RWPE2 (cell line): ENCODE measurements around the gene MAPK11.

Source experiments
- ATAC-seq: fragments of 200-7000 bp; cut with Tn5 transposase; 3 replicates; pipeline ENCODE4 v1.9.1; 2021; ENCODE audit warnings: low read depth
- DNase-seq: peaks from one replicate; pipeline ENCODE4 v3.0.0-alpha.2; 2020; ENCODE audit warnings: low spot score
- H3K27ac ChIP-seq: fragments of 450-650 bp; 2 replicates; pipeline ENCODE4 v1.5.1; 2017; ENCODE audit warnings: mild to moderate bottlenecking; ENCODE audit not compliant: poor library complexity, severe bottlenecking
- H3K27me3 ChIP-seq: fragments of 250-450 bp; sonication (Bioruptor Pico); 2 replicates; pipeline ENCODE4 v1.5.1; 2021; ENCODE audit warnings: mild to moderate bottlenecking, moderate library complexity; ENCODE audit not compliant: insufficient read depth, poor library complexity, severe bottlenecking
- H3K36me3 ChIP-seq: fragments of 250-450 bp; sonication (Bioruptor Pico); 2 replicates; pipeline ENCODE4 v1.5.1; 2020; ENCODE audit warnings: low read depth, mild to moderate bottlenecking, moderate library complexity
- H3K4me1 ChIP-seq: fragments of 250-450 bp; sonication (Bioruptor Pico); 2 replicates; pipeline ENCODE4 v1.5.1; 2021; ENCODE audit warnings: mild to moderate bottlenecking, moderate library complexity; ENCODE audit not compliant: insufficient read depth, poor library complexity, severe bottlenecking
- H3K4me3 ChIP-seq: fragments of 250-450 bp; sonication (Bioruptor Pico); 2 replicates; pipeline ENCODE4 v1.5.1; 2021; ENCODE audit warnings: mild to moderate bottlenecking, moderate library complexity; ENCODE audit not compliant: severe bottlenecking
- H3K9me3 ChIP-seq: fragments of 250-450 bp; sonication (Bioruptor Pico); 2 replicates; pipeline ENCODE4 v1.5.1; 2021; ENCODE audit warnings: mild to moderate bottlenecking, moderate library complexity; ENCODE audit not compliant: severe bottlenecking
- TF ChIP-seq, protein P1 (sequence below): fragments of 450-650 bp; IDR thresholded peaks from one replicate; pipeline ENCODE4 v1.5.1; 2017; ENCODE audit warnings: mild to moderate bottlenecking, moderate library complexity; ENCODE audit not compliant: poor library complexity, severe bottlenecking

The MAPK11 gene

DNA sequence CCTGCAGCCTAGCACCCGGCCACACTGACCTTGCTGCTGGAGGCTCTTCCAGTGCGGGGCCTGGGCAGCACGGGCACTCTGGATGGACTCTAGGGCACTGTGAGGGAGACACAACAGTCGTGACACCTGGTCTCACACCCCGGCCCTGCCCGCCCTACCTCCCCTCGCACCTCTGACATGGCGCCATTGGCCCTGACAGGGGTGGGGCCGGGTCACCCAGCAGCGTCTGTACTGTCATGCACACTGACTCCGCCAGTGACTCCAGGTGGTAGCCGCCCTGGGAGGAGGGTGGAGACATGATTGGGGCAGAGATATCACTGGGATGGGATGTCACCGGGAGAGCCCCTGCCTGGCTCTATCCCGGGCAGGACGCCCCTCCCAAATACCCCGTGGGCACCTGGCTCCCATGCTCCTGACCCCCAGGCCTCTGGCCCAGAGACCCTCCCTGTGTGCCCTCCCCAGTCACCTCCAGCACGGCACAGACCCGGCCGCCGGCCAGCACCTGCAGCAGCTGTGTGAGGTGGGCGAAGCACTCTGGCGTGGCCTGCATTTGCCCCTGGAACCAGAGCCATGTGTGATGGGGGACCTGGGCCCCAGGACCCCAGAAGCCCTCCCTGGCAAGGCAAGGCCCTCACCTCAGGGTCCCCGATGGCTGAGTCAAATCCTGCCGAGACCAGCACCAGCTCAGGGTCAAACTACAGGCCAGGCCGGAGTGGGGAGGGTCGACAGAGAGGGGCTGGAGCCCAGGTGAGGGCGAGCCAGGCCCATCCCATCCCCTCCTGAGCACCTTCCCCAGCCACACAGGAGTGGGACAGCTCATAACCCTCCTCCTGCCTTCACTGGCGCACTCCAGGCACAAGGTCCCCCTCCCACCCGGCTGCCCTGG is 21.7 kb downstream of the MAPK11 start:
- Histone ChIP-seq H3K36me3 (peaks cover 13% of the 10 kb centered on the region), H3K27me3 (no peaks in the 10 kb centered on the region), H3K9me3 (no peaks in the 10 kb centered on the region), H3K4me1 (no peaks in the 10 kb centered on the region), H3K27ac (no peak overlapping the region), H3K4me3 (no peak overlapping the region)
- TF ChIP-seq, protein P1, sequence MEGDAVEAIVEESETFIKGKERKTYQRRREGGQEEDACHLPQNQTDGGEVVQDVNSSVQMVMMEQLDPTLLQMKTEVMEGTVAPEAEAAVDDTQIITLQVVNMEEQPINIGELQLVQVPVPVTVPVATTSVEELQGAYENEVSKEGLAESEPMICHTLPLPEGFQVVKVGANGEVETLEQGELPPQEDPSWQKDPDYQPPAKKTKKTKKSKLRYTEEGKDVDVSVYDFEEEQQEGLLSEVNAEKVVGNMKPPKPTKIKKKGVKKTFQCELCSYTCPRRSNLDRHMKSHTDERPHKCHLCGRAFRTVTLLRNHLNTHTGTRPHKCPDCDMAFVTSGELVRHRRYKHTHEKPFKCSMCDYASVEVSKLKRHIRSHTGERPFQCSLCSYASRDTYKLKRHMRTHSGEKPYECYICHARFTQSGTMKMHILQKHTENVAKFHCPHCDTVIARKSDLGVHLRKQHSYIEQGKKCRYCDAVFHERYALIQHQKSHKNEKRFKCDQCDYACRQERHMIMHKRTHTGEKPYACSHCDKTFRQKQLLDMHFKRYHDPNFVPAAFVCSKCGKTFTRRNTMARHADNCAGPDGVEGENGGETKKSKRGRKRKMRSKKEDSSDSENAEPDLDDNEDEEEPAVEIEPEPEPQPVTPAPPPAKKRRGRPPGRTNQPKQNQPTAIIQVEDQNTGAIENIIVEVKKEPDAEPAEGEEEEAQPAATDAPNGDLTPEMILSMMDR, result no peak
- DNase-seq (no peak), ATAC-seq (no peak)

DNA sequence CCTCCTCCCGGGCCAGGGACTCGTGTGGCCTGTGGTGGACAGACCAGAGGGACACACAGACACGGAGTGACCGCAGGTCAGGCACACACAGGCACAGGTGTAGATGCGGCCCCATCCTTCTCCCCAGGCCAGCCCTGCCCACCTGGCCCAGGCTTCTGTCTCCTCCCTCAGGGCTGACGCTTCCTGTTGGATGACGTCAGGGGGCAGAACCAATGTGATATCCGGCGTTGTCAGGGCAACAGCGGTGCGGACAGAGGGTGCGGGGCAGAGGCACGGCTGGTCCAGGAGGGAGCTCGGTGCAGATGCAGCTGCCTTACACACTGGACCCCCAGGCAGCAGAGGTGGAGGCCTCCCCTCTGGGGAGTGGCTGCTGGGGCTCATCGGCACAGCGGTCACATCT is 22.4 kb downstream of the MAPK11 start:
- DNase-seq (peak; percentile 89), ATAC-seq (peak; percentile 41)
- Histone ChIP-seq H3K36me3 (peaks cover 13% of the 10 kb centered on the region), H3K4me1 (no peaks in the 10 kb centered on the region), H3K4me3 (no peak overlapping the region), H3K27me3 (no peaks in the 10 kb centered on the region), H3K27ac (no peak overlapping the region), H3K9me3 (no peaks in the 10 kb centered on the region)
- TF ChIP-seq, protein P1, result no peak

DNA sequence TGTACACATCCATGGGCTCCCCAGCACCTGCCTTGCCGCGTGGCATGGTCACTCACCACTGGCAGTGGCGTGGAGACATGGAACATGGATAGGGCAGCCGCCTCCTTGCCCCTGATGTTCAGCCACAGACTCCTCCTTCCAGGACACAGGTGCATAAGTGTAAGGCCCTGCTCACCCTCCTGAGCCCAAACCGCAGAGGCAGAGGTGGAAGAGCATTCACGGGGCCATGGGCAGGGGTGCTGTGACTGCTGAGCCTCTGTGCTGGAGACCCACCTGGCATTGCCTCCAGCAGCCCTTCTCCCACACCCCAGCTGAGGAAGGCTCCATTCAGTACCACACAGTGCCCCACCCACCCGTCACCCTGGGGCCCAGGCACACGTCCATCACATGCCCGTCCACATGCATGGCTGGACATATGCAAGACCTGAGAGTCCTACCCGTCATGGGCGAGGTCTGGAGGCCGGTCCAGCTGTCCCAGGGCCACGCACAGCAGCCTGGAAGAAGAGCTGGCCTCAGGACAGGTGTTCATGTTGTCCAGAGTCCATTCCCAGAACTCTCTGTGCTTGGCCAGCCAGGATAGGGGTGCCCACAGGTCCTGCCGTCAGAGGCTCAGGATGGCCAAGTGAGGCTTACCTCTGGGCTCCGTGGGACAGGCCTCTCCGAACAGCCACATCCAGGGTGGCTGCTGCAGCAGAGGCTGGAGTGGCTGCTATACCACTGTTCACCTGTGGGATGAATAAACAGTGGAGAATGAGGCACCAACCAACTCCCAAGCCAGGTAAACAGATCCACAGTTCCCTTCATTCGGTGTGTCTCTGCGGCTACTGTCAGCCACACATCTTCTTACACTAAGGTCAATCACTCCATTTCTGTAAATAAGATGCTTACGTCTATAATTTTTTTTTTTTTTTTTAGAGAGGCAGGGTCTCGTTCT is 23.7 kb downstream of the MAPK11 start:
- H3K4me1 ChIP-seq, result peaks cover 1% of the 10 kb centered on the region
- peaks cover 13% of the 10 kb centered on the region for H3K36me3 ChIP-seq
- no peaks in the 10 kb centered on the region for H3K27me3 ChIP-seq
- DNase-seq, result no peak
- TF ChIP-seq, protein P1, result no peak
- no peak overlapping the region for H3K4me3 ChIP-seq
- H3K9me3 ChIP-seq, result no peaks in the 10 kb centered on the region
- no peak overlapping the region for H3K27ac ChIP-seq
- ATAC-seq, result no peak

DNA sequence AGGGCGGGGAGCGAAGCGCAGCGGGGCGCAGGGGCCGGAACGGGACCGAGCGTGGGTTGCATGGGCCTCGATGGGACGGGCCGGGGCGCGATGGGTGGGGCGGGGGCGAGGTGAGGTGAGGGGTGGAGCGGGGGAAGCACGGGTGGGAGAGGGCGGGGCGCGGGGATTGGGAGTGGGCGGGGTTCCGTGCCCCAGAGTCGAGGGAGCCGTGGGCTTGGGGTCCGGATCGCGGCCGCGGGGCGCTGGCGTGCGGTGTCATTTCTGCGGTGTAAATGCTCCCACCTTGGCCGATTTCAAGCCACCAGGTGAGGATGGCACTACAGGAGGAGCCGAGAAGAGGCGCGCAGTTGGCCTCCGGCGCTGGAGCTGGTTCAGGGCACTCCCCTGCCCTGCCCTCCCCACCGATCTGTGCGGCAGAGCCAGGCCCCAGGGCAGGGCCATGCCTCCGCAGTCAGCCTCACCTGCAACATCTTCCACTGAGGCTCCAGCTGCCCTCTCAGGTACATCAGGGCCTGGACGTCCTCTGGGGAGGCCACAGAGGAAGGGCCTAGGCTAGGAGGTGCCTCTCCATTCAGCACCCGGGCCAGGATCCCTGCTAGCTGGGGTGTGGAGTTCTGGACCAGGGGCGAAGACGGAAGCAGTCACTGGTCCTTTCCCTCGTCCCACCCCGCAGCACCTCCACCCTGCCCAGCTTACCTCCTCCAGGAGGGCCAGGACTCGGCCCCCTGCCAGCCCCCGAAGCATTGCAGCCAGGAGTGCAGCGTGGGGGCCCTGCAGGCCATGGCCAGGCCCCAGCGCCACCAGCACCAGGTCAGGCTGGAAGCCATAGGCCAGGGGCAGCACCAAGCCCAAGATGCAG is 24.7 kb downstream of the MAPK11 start:
- H3K27me3 ChIP-seq, result no peaks in the 10 kb centered on the region
- ATAC-seq (peak; percentile 37; the same call in 2 of the 3 replicates), DNase-seq (no peak)
- peaks cover 19% of the 10 kb centered on the region for H3K36me3 ChIP-seq
- no peaks in the 10 kb centered on the region for H3K9me3 ChIP-seq
- H3K4me1 ChIP-seq, result peaks cover 8% of the 10 kb centered on the region
- TF ChIP-seq, protein P1, result no peak
- peak overlapping the region; percentile 74 for H3K4me3 ChIP-seq
- H3K27ac ChIP-seq, result peak overlapping the region; percentile 63
